ENCODE data around the gene CAAP1.

The CAAP1 gene

GRCh38 chr9:26811106-26811505 lies 81.5 kb downstream of the CAAP1 start:
- Histone ChIP-seq H3K4me3 (ENCODE audit: low read depth, low read length) (no peak overlapping the region), H3K9me3 (ENCODE audit: control insufficient read depth, insufficient read depth, low read depth, low read length) (no peaks in the 10 kb centered on the region), H3K36me3 (ENCODE audit: control insufficient read depth in 2 of 2, insufficient read depth in 1 of 2, low read length in 2 of 2) (no peaks in the 10 kb centered on the region), H3K27ac (ENCODE audit: extremely low read depth, low read depth, low read length) (no peak overlapping the region), H3K4me1 (ENCODE audit: control insufficient read depth, insufficient read depth, low read length) (no peaks in the 10 kb centered on the region)
- ChIA-PET CTCF (no interaction called here), POLR2A (no interaction called here)
- TF ChIP-seq ZNF2 (tag by site-specific recombination; IDR thresholded peaks at IDR 0.05) (no peak), MEIS1 (CRISPR knock-in tag; IDR thresholded peaks at IDR 0.05; ENCODE audit: borderline replicate concordance) (no peak), ZNF610 (tag by site-specific recombination; IDR thresholded peaks at IDR 0.05; ENCODE audit: borderline replicate concordance) (no peak), ZBTB44 (tag by site-specific recombination; IDR thresholded peaks at IDR 0.05) (no peak), ZNF621 (tag by site-specific recombination; IDR thresholded peaks at IDR 0.05) (no peak), KLF1 (tag by site-specific recombination; IDR thresholded peaks at IDR 0.05) (no peak), ZNF292 (tag by site-specific recombination; IDR thresholded peaks at IDR 0.05; ENCODE audit: borderline replicate concordance, low read depth) (no peak), PRDM10 (tag by site-specific recombination; IDR thresholded peaks at IDR 0.05) (no peak), ZNF174 (tag by site-specific recombination; IDR thresholded peaks at IDR 0.05) (no peak), ZNF184 (tag by site-specific recombination; IDR thresholded peaks at IDR 0.05) (no peak)
- TF ChIP-seq, protein P1, sequence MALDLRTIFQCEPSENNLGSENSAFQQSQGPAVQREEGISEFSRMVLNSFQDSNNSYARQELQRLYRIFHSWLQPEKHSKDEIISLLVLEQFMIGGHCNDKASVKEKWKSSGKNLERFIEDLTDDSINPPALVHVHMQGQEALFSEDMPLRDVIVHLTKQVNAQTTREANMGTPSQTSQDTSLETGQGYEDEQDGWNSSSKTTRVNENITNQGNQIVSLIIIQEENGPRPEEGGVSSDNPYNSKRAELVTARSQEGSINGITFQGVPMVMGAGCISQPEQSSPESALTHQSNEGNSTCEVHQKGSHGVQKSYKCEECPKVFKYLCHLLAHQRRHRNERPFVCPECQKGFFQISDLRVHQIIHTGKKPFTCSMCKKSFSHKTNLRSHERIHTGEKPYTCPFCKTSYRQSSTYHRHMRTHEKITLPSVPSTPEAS (tag by site-specific recombination; IDR thresholded peaks at IDR 0.05): no peak
- TF ChIP-seq, protein P2, sequence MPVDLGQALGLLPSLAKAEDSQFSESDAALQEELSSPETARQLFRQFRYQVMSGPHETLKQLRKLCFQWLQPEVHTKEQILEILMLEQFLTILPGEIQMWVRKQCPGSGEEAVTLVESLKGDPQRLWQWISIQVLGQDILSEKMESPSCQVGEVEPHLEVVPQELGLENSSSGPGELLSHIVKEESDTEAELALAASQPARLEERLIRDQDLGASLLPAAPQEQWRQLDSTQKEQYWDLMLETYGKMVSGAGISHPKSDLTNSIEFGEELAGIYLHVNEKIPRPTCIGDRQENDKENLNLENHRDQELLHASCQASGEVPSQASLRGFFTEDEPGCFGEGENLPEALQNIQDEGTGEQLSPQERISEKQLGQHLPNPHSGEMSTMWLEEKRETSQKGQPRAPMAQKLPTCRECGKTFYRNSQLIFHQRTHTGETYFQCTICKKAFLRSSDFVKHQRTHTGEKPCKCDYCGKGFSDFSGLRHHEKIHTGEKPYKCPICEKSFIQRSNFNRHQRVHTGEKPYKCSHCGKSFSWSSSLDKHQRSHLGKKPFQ (tag by site-specific recombination; IDR thresholded peaks at IDR 0.05): no peak

GRCh38 chr9:26809795-26810194 lies 82.8 kb downstream of the CAAP1 start:
- ChIA-PET POLR2A (no interaction called here), CTCF (no interaction called here)
- Histone ChIP-seq H3K27ac (ENCODE audit: extremely low read depth, low read depth, low read length) (no peak overlapping the region), H3K4me3 (ENCODE audit: low read depth, low read length) (no peak overlapping the region), H3K36me3 (ENCODE audit: control insufficient read depth in 2 of 2, insufficient read depth in 1 of 2, low read length in 2 of 2) (no peaks in the 10 kb centered on the region), H3K4me1 (ENCODE audit: control insufficient read depth, insufficient read depth, low read length) (no peaks in the 10 kb centered on the region), H3K9me3 (ENCODE audit: control insufficient read depth, insufficient read depth, low read depth, low read length) (no peaks in the 10 kb centered on the region)
- TF ChIP-seq ZNF423 (tag by site-specific recombination; IDR thresholded peaks at IDR 0.05) (no peak), ZNF155 (tag by site-specific recombination; IDR thresholded peaks at IDR 0.05) (no peak), ZNF416 (tag by site-specific recombination; IDR thresholded peaks at IDR 0.05) (no peak), ZNF140 (tag by site-specific recombination; IDR thresholded peaks at IDR 0.05) (no peak), ZNF266 (tag by site-specific recombination; IDR thresholded peaks at IDR 0.05; ENCODE audit: low read depth) (no peak)
- TF ChIP-seq, protein P3, sequence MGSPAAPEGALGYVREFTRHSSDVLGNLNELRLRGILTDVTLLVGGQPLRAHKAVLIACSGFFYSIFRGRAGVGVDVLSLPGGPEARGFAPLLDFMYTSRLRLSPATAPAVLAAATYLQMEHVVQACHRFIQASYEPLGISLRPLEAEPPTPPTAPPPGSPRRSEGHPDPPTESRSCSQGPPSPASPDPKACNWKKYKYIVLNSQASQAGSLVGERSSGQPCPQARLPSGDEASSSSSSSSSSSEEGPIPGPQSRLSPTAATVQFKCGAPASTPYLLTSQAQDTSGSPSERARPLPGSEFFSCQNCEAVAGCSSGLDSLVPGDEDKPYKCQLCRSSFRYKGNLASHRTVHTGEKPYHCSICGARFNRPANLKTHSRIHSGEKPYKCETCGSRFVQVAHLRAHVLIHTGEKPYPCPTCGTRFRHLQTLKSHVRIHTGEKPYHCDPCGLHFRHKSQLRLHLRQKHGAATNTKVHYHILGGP (tag by site-specific recombination; IDR thresholded peaks at IDR 0.05): no peak

Measured in HEK293 (cell line).